HPDE6-E6E7 (cell line): ENCODE measurements around the gene ZNF385C.

Source experiments
- DNase-seq: peaks from one replicate; pipeline ENCODE4 v3.0.0; 2011; ENCODE audit warnings: missing footprints; ENCODE audit errors: extremely low spot score

The ZNF385C gene

GRCh38 chr17:42077755-42078154 is 20.5 kb downstream of the ZNF385C start:
- DNase-seq = no peak

- no peak for DNase-seq
These were observed 21.3 kb downstream of the ZNF385C start for GRCh38 chr17:42076797-42077559.

- DNase-seq = no peak
These were observed 22.5 kb downstream of the ZNF385C start for GRCh38 chr17:42075789-42076188.

- no peak for DNase-seq
These were observed 25.7 kb downstream of the ZNF385C start for GRCh38 chr17:42072323-42073187.

- DNase-seq = no peak
These were observed 26.5 kb downstream of the ZNF385C start for GRCh38 chr17:42071810-42072209.

- DNase-seq = no peak
These were observed 29.3 kb downstream of the ZNF385C start for GRCh38 chr17:42068979-42069378.

GRCh38 chr17:42067371-42068091 is 30.7 kb downstream of the ZNF385C start:
- no peak for DNase-seq

GRCh38 chr17:42065201-42065600 is 33.1 kb downstream of the ZNF385C start:
- DNase-seq = no peak

- DNase-seq = no peak
These were observed 35.6 kb downstream of the ZNF385C start for GRCh38 chr17:42062681-42063080.

GRCh38 chr17:42061646-42062487 is 36.4 kb downstream of the ZNF385C start:
- DNase-seq = no peak

GRCh38 chr17:42060231-42060630 is 38.0 kb downstream of the ZNF385C start:
- no peak for DNase-seq

GRCh38 chr17:42059815-42060214 is 38.5 kb downstream of the ZNF385C start:
- DNase-seq = no peak

GRCh38 chr17:42058063-42058462 is 40.2 kb downstream of the ZNF385C start:
- DNase-seq = no peak

GRCh38 chr17:42056635-42057034 is 41.6 kb downstream of the ZNF385C start:
- no peak for DNase-seq

GRCh38 chr17:42055496-42055895 is 42.8 kb downstream of the ZNF385C start:
- DNase-seq = no peak

GRCh38 chr17:42055027-42055426 is 43.2 kb downstream of the ZNF385C start:
- no peak for DNase-seq

GRCh38 chr17:42053731-42054500 is 44.4 kb downstream of the ZNF385C start:
- no peak for DNase-seq

GRCh38 chr17:42052346-42052877 is 45.9 kb downstream of the ZNF385C start:
- DNase-seq = no peak

- no peak for DNase-seq
These were observed 46.6 kb downstream of the ZNF385C start for GRCh38 chr17:42051645-42052044.

- no peak for DNase-seq
These were observed 47.3 kb downstream of the ZNF385C start for GRCh38 chr17:42051013-42051400.
